Upper lobe of right lung (tissue), 1 donor: Measurements from ENCODE around the gene TNFSF12. TPM values are rescaled to one million over a fixed set of nuclear protein-coding genes. Genes with fewer than 3 reads are reported as not detected.

Experiments used
- ATAC-seq: fragments of 200-7000 bp; cut with Tn5 transposase; one replicate; pipeline ENCODE4 v1.9.1; 2020; ENCODE audit warnings: mild to moderate bottlenecking, moderate library complexity
- DNase-seq: peaks from one replicate; pipeline ENCODE4 v3.0.0-alpha.2; 2020
- H3K27ac ChIP-seq: fragments of 200-600 bp; one replicate; pipeline ENCODE4 v1.8.0; 2022
- H3K27me3 ChIP-seq: fragments of 200-600 bp; one replicate; pipeline ENCODE4 v1.8.0; 2022; ENCODE audit warnings: mild to moderate bottlenecking
- H3K36me3 ChIP-seq: fragments of 200-600 bp; one replicate; pipeline ENCODE4 v1.8.0; 2022
- H3K4me1 ChIP-seq: fragments of 200-600 bp; one replicate; pipeline ENCODE4 v1.8.0; 2022
- H3K4me3 ChIP-seq: fragments of 200-600 bp; one replicate; pipeline ENCODE4 v1.8.0; 2022; ENCODE audit warnings: mild to moderate bottlenecking
- H3K9me3 ChIP-seq: fragments of 200-600 bp; one replicate; pipeline ENCODE4 v1.8.0; 2022
- CTCF ChIP-seq: fragments of 200-600 bp; IDR thresholded peaks from one replicate; pipeline ENCODE4 v1.8.0; 2022; ENCODE audit warnings: antibody characterized with exemption
- intact Hi-C: fragments of 100-400 bp; cut with DNase I; formaldehyde crosslinking; loops from one replicate; pipeline ENCODE4 v1.11.0; 2022
- total RNA-seq: library from RNA; stranded (reverse); fragmentation: NEBNext Ultra II Directional; extraction: Animal tissue kit (Norgen Biotek cat#: 25700); gene quantifications from one replicate; pipeline ENCODE4 v1.2.1, GENCODE V29; 2021
- donor health status: DM: no; HTN: yes; CAD: no; lungs with severe emphysema.

Gene TNFSF12
- total RNA-seq, 1 donor from 2014 or later, result 75.7 TPM

- H3K36me3 ChIP-seq, result no peaks in the 10 kb centered on the region
- DNase-seq (no peak), ATAC-seq (no peak)
- no peak overlapping the region for H3K27ac ChIP-seq
- no peaks in the 10 kb centered on the region for H3K27me3 ChIP-seq
- intact Hi-C loops, result no loop called here
- no peaks in the 10 kb centered on the region for H3K4me1 ChIP-seq
- no peak overlapping the region for H3K4me3 ChIP-seq
- no peak for TF ChIP-seq CTCF
- H3K9me3 ChIP-seq, result no peaks in the 10 kb centered on the region
Measured at GRCh38 chr17:7530023-7530900, 18.6 kb upstream of the TNFSF12 start.

GRCh38 chr17:7538050-7538449, 10.8 kb upstream of the TNFSF12 start:
- DNase-seq (no peak), ATAC-seq (no peak)
- TF ChIP-seq CTCF, result no peak
- no peaks in the 10 kb centered on the region for H3K27me3 ChIP-seq
- intact Hi-C loops, result no loop called here
- H3K4me3 ChIP-seq, result no peak overlapping the region
- H3K9me3 ChIP-seq, result no peaks in the 10 kb centered on the region
- H3K36me3 ChIP-seq, result no peaks in the 10 kb centered on the region
- no peaks in the 10 kb centered on the region for H3K4me1 ChIP-seq
- H3K27ac ChIP-seq, result no peak overlapping the region

- H3K4me1 ChIP-seq, result no peaks in the 10 kb centered on the region
Measured at GRCh38 chr17:7538891-7539545, 9.8 kb upstream of the TNFSF12 start.

GRCh38 chr17:7541074-7541621, 7.7 kb upstream of the TNFSF12 start:
- ATAC-seq, result no peak
- intact Hi-C loops, result no loop called here
- Histone ChIP-seq H3K9me3 (no peaks in the 10 kb centered on the region), H3K4me3 (no peak overlapping the region), H3K4me1 (peaks cover 4% of the 10 kb centered on the region), H3K36me3 (no peaks in the 10 kb centered on the region), H3K27me3 (no peaks in the 10 kb centered on the region), H3K27ac (no peak overlapping the region)
- DNase-seq, result no peak
- no peak for TF ChIP-seq CTCF

More at GRCh38 chr17:7538891-7539545, 9.8 kb upstream of the TNFSF12 start:
- no peak overlapping the region for H3K4me3 ChIP-seq
- H3K27me3 ChIP-seq, result no peaks in the 10 kb centered on the region
- H3K36me3 ChIP-seq, result no peaks in the 10 kb centered on the region
- no peaks in the 10 kb centered on the region for H3K9me3 ChIP-seq
- no peak for TF ChIP-seq CTCF
- H3K27ac ChIP-seq, result no peak overlapping the region
- ATAC-seq (no peak), DNase-seq (no peak)
- intact Hi-C loops, result no loop called here

GRCh38 chr17:7544911-7545310, 3.9 kb upstream of the TNFSF12 start:
- TF ChIP-seq CTCF, result no peak
- intact Hi-C loops, result no loop called here
- Histone ChIP-seq H3K4me3 (no peak overlapping the region), H3K27me3 (no peaks in the 10 kb centered on the region), H3K9me3 (no peaks in the 10 kb centered on the region), H3K27ac (no peak overlapping the region), H3K36me3 (no peaks in the 10 kb centered on the region), H3K4me1 (peaks cover 9% of the 10 kb centered on the region)
- DNase-seq (no peak), ATAC-seq (no peak)
